GM12878 (cell line): ENCODE data around the gene AEBP2. TPM values are rescaled to one million over a fixed set of nuclear protein-coding genes. Genes with fewer than 3 reads are reported as not detected.
"Not testable (repeated sequence)": the region's sequence is repeated elsewhere in the genome, so short reads cannot be mapped to it uniquely, and the experiment has no call there.

ENCODE experiments used
- ATAC-seq: fragments of 200-7000 bp; cut with Tn5 transposase; 3 replicates; pipeline ENCODE4 v1.9.1; 2020; ENCODE audit warnings: mild to moderate bottlenecking, moderate library complexity
- BruUV-seq: library from RNA; stranded (reverse); fragments of 400-500 nt; replicated peaks from 2 replicates; lab custom pipeline; 2021; lab: Mats Ljungman, UMichigan
- CTCF ChIA-PET: fragments of 300-600 bp; sonication (Branson Sonifier 250); formaldehyde crosslinking; extraction: SDS; loops from one replicate; lab custom pipeline; 2021; ENCODE audit warnings: inconsistent platforms; lab: Yijun Ruan, JAX
- POLR2A ChIA-PET: fragments of 350-600 bp; formaldehyde crosslinking; extraction: SDS; loops from one replicate; lab custom pipeline; 2021; ENCODE audit warnings: inconsistent platforms; lab: Charles Lee
- RAD21 ChIA-PET: fragments of 300-600 bp; sonication (Branson Sonifier 250); formaldehyde crosslinking; loops from one replicate; lab custom pipeline; 2023; ENCODE audit warnings: antibody characterized with exemption; ENCODE audit not compliant: unreplicated experiment; lab: Charles Lee
- SMC1A ChIA-PET: fragments of 300-600 bp; sonication (Branson Sonifier 250); formaldehyde crosslinking; loops from one replicate; lab custom pipeline; 2023; ENCODE audit not compliant: unreplicated experiment, uncharacterized antibody; lab: Charles Lee
- DNase-seq: peaks from one replicate; pipeline ENCODE4 v3.0.0-alpha.2; 2011; ENCODE audit warnings: low read depth, low spot score
- FAIRE-seq: peaks from 3 replicates; lab custom pipeline; 2011; peaks lifted over from hg19 to GRCh38; lab: Jason Lieb, UNC
- H2AFZ ChIP-seq: 2 replicates; pipeline ENCODE4 v1.6.0; 2011; ENCODE audit warnings: low read depth, low read length, control low read depth; ENCODE audit not compliant: control insufficient read depth
- H3K27ac ChIP-seq: 2 replicates; pipeline ENCODE4 v1.5.1; 2011; ENCODE audit warnings: control low read depth; ENCODE audit not compliant: control insufficient read depth, insufficient read depth
- H3K27me3 ChIP-seq, 2 experiments: replicated peaks in 1 of 2; 2 replicates each; pipeline versions ENCODE4 v1.6.0 to v1.6.1; 2011; ENCODE audit warnings: low read length in 1 of 2; ENCODE audit not compliant: control insufficient read depth in 2 of 2, insufficient read depth in 2 of 2
- H3K36me3 ChIP-seq, 2 experiments: 2 replicates each; pipeline ENCODE4 v1.5.1; 2011; ENCODE audit warnings: low read length in 1 of 2; ENCODE audit not compliant: control insufficient read depth in 2 of 2, insufficient read depth in 2 of 2
- H3K4me1 ChIP-seq: 2 replicates; pipeline ENCODE4 v1.6.1; 2011; ENCODE audit warnings: mild to moderate bottlenecking, low read length, moderate library complexity, mixed read lengths; ENCODE audit not compliant: control insufficient read depth, insufficient read depth
- H3K4me2 ChIP-seq: 2 replicates; pipeline ENCODE4 v1.6.0; 2011; ENCODE audit warnings: control low read depth; ENCODE audit not compliant: control insufficient read depth, insufficient read depth
- H3K4me3 ChIP-seq: fragments of 200-600 bp; sonication (generic); 2 replicates; pipeline ENCODE4 v1.5.1; 2016
- H3K79me2 ChIP-seq: 2 replicates; pipeline ENCODE4 v1.6.0; 2011; ENCODE audit warnings: low read length; ENCODE audit not compliant: control insufficient read depth, insufficient read depth
- H3K9ac ChIP-seq: 2 replicates; pipeline ENCODE4 v1.8.0; 2011; ENCODE audit warnings: low read length, control low read depth, mixed read lengths; ENCODE audit not compliant: control insufficient read depth, insufficient read depth
- H3K9me3 ChIP-seq: replicated peaks from 3 replicates; pipeline ENCODE4 v1.5.1; 2011; ENCODE audit warnings: mild to moderate bottlenecking, low read length; ENCODE audit not compliant: control insufficient read depth, insufficient read depth
- H4K20me1 ChIP-seq: 2 replicates; pipeline ENCODE4 v1.6.0; 2011; ENCODE audit not compliant: control insufficient read depth, insufficient read depth
- E2F4 ChIP-seq: IDR thresholded peaks from 2 replicates; pipeline ENCODE4 v1.6.1; 2012; ENCODE audit warnings: low read depth, low read length, improper control_type of control experiment
- POU2F2 ChIP-seq: IDR thresholded peaks from 3 replicates; pipeline ENCODE4 v1.6.1; 2011; ENCODE audit warnings: low read depth, mild to moderate bottlenecking, low read length, borderline replicate concordance
- WGBS: methylation state at CpG from one replicate; pipeline ENCODE4 v1.1.6; 2016; ENCODE audit warnings: low lambda C conversion rate; ENCODE audit not compliant: insufficient replicate concordance, insufficient coverage; ENCODE audit errors: missing lambda C conversion rate; 5-methylcytosine and 5-hydroxymethylcytosine counted together
- in situ Hi-C: fragments of 300-500 bp; cut with MboI; formaldehyde crosslinking; loops from 9 replicates; pipeline ENCODE4 v1.14.3; 2018; ENCODE audit warnings: mixed read lengths
- intact Hi-C: fragments of 100-400 bp; cut with micrococcal nuclease; formaldehyde crosslinking; loops from one replicate; pipeline ENCODE4 v1.14.2; 2022; ENCODE audit not compliant: unreplicated experiment
- polyA plus RNA-seq, 11 experiments: library from polyadenylated mRNA; depleted of rRNA in 4 of 11; unstranded in 6 of 11; stranded (reverse) in 5 of 11; fragments of >200 nt; fragmentation: Nextera tagmentation in 4 of 11; fragmentation: Illumina TruSeq in 1 of 11; extraction: Ambion mirVana in 4 of 11; extraction: Trizol in 1 of 11; gene quantifications; 1 replicate in 1 of 11; 2 replicates in 10 of 11; pipeline versions ENCODE4 v1.2.1 to v1.2.3, GENCODE V29; 2011 to 2016; ENCODE audit warnings: inconsistent platforms in 2 of 11, missing spikeins in 2 of 11, low read depth in 1 of 11
- total RNA-seq, 4 experiments: library from RNA; depleted of rRNA in 3 of 4; stranded (reverse); fragments of >200 nt in 3 of 4; fragmentation: Illumina TruSeq in 1 of 4; extraction: Trizol in 1 of 4; gene quantifications; 2 replicates each; pipeline versions ENCODE4 v1.2.1 to v1.2.3, GENCODE V29; 2013 to 2021

The AEBP2 gene
- total and polyA plus RNA-seq, 10 of the 15 experiments (the other 5 are each of a cell fraction or from before 2014, with no cell fraction given), result 17.6 to 126 (median 44.8) TPM

DNA sequence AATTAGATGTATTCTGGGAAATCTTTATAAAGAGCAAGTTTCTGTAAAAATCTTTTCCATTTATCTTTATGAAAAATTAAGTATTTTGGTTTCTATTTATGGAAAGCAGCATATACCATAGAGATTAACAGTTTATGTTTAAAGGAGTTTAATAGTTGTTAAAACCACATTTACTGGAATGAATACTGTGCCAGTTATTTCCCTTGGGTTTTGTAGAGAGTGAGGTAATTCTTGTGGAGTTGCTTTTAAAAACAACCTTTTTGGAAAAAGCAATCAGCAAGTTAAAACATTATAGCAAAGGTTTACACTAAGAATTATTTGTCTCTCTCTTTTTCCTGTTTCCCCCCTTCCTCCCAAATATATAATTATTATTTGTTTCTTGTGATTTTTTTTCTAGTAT is 34.9 kb downstream of the AEBP2 start:
- no peak overlapping the region for H3K9ac ChIP-seq
- CTCF ChIA-PET, result no interaction called here
- in situ Hi-C loops, result no loop called here

DNA sequence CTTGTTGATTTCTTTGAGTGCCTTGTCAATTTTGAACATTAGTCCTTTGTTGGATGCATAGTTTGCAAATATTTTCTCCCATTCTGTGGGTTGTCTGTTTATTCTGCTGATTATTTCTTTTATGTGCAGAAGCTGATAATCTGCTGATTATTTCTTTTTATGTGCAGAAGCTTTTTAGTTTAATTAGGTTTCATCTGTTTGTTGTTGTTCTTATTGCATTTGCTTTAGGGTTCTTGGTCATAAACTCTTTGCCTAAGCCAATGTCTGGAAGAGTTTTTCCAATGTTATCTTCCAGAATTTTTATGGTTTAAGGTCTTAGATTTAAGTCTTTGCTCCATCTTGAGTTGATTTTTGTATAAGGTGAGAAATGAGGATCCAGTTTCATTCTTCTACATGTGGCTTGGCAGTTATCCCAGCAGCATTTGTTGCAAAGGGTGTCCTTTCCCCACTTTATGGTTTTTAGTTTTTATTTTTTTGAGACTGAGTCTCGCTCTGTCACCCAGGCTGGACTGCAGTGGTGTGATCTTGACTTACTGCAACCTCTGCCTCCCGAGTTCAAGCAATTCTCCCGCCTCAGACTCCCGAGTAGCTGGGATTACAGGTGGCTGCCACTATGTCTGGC is 36.7 kb downstream of the AEBP2 start:
- SMC1A ChIA-PET, result interaction anchor here (0.9 kb wide), 1 partner anchor 18 kb away, joined by 3 read pairs; no protein-coding TSS in a partner anchor
- H3K79me2 ChIP-seq, result peaks cover 22% of the 10 kb centered on the region
- H3K9me3 ChIP-seq, result peaks cover 15% of the 10 kb centered on the region
- H3K9ac ChIP-seq, H3K27ac ChIP-seq, DNase-seq, CTCF ChIA-PET, H4K20me1 ChIP-seq, RAD21 ChIA-PET, H2AFZ ChIP-seq, FAIRE-seq, POLR2A ChIA-PET, H3K4me3 ChIP-seq, H3K4me1 ChIP-seq, BruUV-seq, in situ Hi-C loops, H3K4me2 ChIP-seq, ATAC-seq, H3K27me3 ChIP-seq: not testable (repeated sequence)
- peaks cover 2 to 15% of the 10 kb centered on the region in 2 experiments; a peak in 3 of 4 replicates for H3K36me3 ChIP-seq
- intact Hi-C loops, result loop anchor here (10.0 kb wide), 1 partner anchor 419 kb away; no protein-coding TSS in a partner anchor
- WGBS, result 98% methylated on average over 4 of the region's 4 CpGs

More for the DNA sequence above, 34.9 kb downstream of the AEBP2 start:
- SMC1A ChIA-PET, result interaction anchor here (0.8 kb wide), 2 partner anchors 9 to 17 kb away, joined by 3 read pairs; no protein-coding TSS in a partner anchor
- no peak for FAIRE-seq
- no peak for DNase-seq
- RAD21 ChIA-PET, result no interaction called here
- Histone ChIP-seq H3K4me3 (no peak overlapping the region), H3K36me3 (peaks cover 2 to 18% of the 10 kb centered on the region in 2 experiments), H3K4me2 (no peak overlapping the region), H3K27ac (no peak overlapping the region), H4K20me1 (no peaks in the 10 kb centered on the region), H3K27me3 (no peaks in the 10 kb centered on the region), H3K9me3 (peaks cover 7% of the 10 kb centered on the region; the same call in 2 of the 3 replicates), H3K4me1 (no peaks in the 10 kb centered on the region), H3K79me2 (peaks cover 14% of the 10 kb centered on the region), H2AFZ (no peak overlapping the region)
- intact Hi-C loops, result loop anchor here (10.0 kb wide), 1 partner anchor 421 kb away; no protein-coding TSS in a partner anchor
- POLR2A ChIA-PET, result interaction anchor here (0.5 to 0.6 kb wide), 2 partner anchors 28 to 39 kb away, joined by 5 read pairs; no protein-coding TSS in a partner anchor
- no TSS peak for BruUV-seq
- TF ChIP-seq POU2F2 (no peak), E2F4 (no peak)
- ATAC-seq, result no peak
